A673 (cell line): ENCODE results near the gene SLC25A46. TPM values are rescaled to one million over a fixed set of nuclear protein-coding genes. Genes with fewer than 3 reads are reported as not detected.

Experiments
- BruUV-seq: library from RNA; stranded (reverse); fragments of 400-500 nt; replicated peaks from 2 replicates; lab custom pipeline; 2021; lab: Mats Ljungman, UMichigan
- CTCF ChIA-PET: fragments of 300-600 bp; sonication (Branson Sonifier 250); formaldehyde crosslinking; loops from one replicate; lab custom pipeline; 2022; ENCODE audit warnings: antibody characterized with exemption; lab: Charles Lee
- POLR2A ChIA-PET: fragments of 300-600 bp; sonication (Branson Sonifier 250); formaldehyde crosslinking; loops from one replicate; lab custom pipeline; 2022; ENCODE audit warnings: antibody characterized with exemption; ENCODE audit not compliant: low non-redundant PET; lab: Charles Lee
- DNase-seq: peaks from one replicate; pipeline ENCODE4 v3.0.0-alpha.2; 2015; ENCODE audit warnings: low spot score
- H3K27ac ChIP-seq: fragments of 200-600 bp; sonication (generic); 2 replicates; pipeline ENCODE4 v1.5.1; 2016; ENCODE audit warnings: mixed run types, low read depth, mild to moderate bottlenecking, mixed read lengths, antibody characterized with exemption, low read length; ENCODE audit not compliant: poor library complexity, severe bottlenecking
- H3K27me3 ChIP-seq: fragments of 200-600 bp; sonication (generic); replicated peaks from 2 replicates; pipeline ENCODE4 v1.6.1; 2017; ENCODE audit warnings: mixed run types, low read depth, mild to moderate bottlenecking, mixed read lengths, antibody characterized with exemption, low read length; ENCODE audit not compliant: insufficient read depth, poor library complexity
- H3K36me3 ChIP-seq: fragments of 200-600 bp; sonication (generic); 2 replicates; pipeline ENCODE4 v1.6.1; 2016; ENCODE audit warnings: mixed run types, mild to moderate bottlenecking, mixed read lengths, antibody characterized with exemption, low read length; ENCODE audit not compliant: insufficient read depth, poor library complexity, severe bottlenecking
- H3K4me1 ChIP-seq: fragments of 200-600 bp; sonication (generic); 2 replicates; pipeline ENCODE4 v1.6.1; 2017; ENCODE audit warnings: mixed run types, mild to moderate bottlenecking, mixed read lengths, antibody characterized with exemption, low read length; ENCODE audit not compliant: insufficient read depth, poor library complexity, severe bottlenecking
- H3K4me3 ChIP-seq: fragments of 200-600 bp; sonication (generic); 2 replicates; pipeline ENCODE4 v1.5.1; 2016; ENCODE audit warnings: low read depth, mixed run types, mild to moderate bottlenecking, mixed read lengths, low read length; ENCODE audit not compliant: poor library complexity, severe bottlenecking
- H3K9me3 ChIP-seq: fragments of 200-600 bp; sonication (generic); 2 replicates; pipeline ENCODE4 v1.6.1; 2016; ENCODE audit warnings: mixed run types, low read depth, mild to moderate bottlenecking, mixed read lengths, antibody characterized with exemption, low read length; ENCODE audit not compliant: poor library complexity, severe bottlenecking
- EZH2 ChIP-seq: fragments of 200-600 bp; sonication (generic); IDR thresholded peaks from 2 replicates; pipeline ENCODE4 v1.6.1; 2017; ENCODE audit warnings: borderline replicate concordance, low read depth, mild to moderate bottlenecking, mixed read lengths, antibody characterized with exemption, low read length; ENCODE audit not compliant: poor library complexity, severe bottlenecking
- intact Hi-C: fragments of 100-400 bp; cut with micrococcal nuclease; formaldehyde crosslinking; loops from one replicate; pipeline ENCODE4 v1.10.0; 2022; ENCODE audit not compliant: unreplicated experiment
- total RNA-seq: library from RNA; stranded (reverse); gene quantifications from 2 replicates; pipeline ENCODE4 v1.2.3, GENCODE V29; 2021
- TF ChIP-seq, protein P1 (sequence below): fragments of 300-800, 200-600 bp; sonication (generic); conservative IDR thresholded peaks from 2 replicates; pipeline ENCODE4 v1.5.1; 2017; ENCODE audit warnings: low read depth, mild to moderate bottlenecking, antibody characterized with exemption, low read length, moderate library complexity, mixed read lengths

Gene SLC25A46
- total RNA-seq, 1 experiment from 2014 or later = 27.2 TPM

GRCh38 chr5:110702704-110703103 is 36.1 kb upstream of the SLC25A46 start:
- Histone ChIP-seq H3K9me3 (no peaks in the 10 kb centered on the region), H3K27me3 (peaks cover 8% of the 10 kb centered on the region), H3K36me3 (no peaks in the 10 kb centered on the region), H3K4me3 (no peak overlapping the region), H3K27ac (no peak overlapping the region), H3K4me1 (no peaks in the 10 kb centered on the region)
- DNase-seq = no peak
- intact Hi-C loops = no loop called here
- ChIA-PET CTCF (no interaction called here), POLR2A (no interaction called here)
- no TSS peak for BruUV-seq
- TF ChIP-seq EZH2 = no peak
- TF ChIP-seq, protein P1, sequence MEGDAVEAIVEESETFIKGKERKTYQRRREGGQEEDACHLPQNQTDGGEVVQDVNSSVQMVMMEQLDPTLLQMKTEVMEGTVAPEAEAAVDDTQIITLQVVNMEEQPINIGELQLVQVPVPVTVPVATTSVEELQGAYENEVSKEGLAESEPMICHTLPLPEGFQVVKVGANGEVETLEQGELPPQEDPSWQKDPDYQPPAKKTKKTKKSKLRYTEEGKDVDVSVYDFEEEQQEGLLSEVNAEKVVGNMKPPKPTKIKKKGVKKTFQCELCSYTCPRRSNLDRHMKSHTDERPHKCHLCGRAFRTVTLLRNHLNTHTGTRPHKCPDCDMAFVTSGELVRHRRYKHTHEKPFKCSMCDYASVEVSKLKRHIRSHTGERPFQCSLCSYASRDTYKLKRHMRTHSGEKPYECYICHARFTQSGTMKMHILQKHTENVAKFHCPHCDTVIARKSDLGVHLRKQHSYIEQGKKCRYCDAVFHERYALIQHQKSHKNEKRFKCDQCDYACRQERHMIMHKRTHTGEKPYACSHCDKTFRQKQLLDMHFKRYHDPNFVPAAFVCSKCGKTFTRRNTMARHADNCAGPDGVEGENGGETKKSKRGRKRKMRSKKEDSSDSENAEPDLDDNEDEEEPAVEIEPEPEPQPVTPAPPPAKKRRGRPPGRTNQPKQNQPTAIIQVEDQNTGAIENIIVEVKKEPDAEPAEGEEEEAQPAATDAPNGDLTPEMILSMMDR = no peak

DNA sequence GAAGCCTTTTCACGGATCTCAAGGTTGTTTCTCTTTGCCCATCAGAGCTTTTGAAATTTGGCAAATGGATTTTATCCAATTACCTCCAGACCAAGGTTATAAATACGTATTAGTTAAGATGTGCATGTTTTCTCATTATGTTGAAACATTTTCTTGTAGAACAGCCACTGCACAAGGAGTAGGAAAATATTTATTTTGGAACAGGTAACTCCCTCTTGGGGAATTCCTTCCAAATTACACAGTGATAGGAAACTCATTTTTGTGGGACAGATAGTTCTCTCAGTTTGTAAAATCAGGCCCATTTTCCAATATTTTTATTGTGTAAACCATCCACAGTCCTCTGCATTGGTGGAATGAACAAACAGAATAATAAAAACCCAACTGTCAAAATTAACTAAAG is 35.3 kb upstream of the SLC25A46 start:
- Histone ChIP-seq H3K27me3 (peaks cover 8% of the 10 kb centered on the region), H3K36me3 (no peaks in the 10 kb centered on the region), H3K9me3 (no peaks in the 10 kb centered on the region), H3K4me1 (no peaks in the 10 kb centered on the region), H3K4me3 (no peak overlapping the region), H3K27ac (no peak overlapping the region)
- DNase-seq = no peak
- intact Hi-C loops = no loop called here
- no TSS peak for BruUV-seq
- CTCF ChIA-PET = no interaction called here
- TF ChIP-seq, protein P1 = no peak
- no peak for TF ChIP-seq EZH2
- POLR2A ChIA-PET = no interaction called here

- TF ChIP-seq EZH2 = no peak
- TF ChIP-seq, protein P1 = no peak
- no TSS peak for BruUV-seq
- no peak overlapping the region for H3K4me3 ChIP-seq
- intact Hi-C loops = no loop called here
- POLR2A ChIA-PET = no interaction called here
- H3K27me3 ChIP-seq = peaks cover 2% of the 10 kb centered on the region
- no peak overlapping the region for H3K27ac ChIP-seq
- CTCF ChIA-PET = no interaction called here
- DNase-seq = no peak
- no peaks in the 10 kb centered on the region for H3K9me3 ChIP-seq
- H3K36me3 ChIP-seq = no peaks in the 10 kb centered on the region
- no peaks in the 10 kb centered on the region for H3K4me1 ChIP-seq
Measured at GRCh38 chr5:110705349-110705748, 33.5 kb upstream of the SLC25A46 start.
